SK-N-MC (cell line): ENCODE data around the gene ZNF783.

Experiments used
- EZH2 ChIP-seq: fragments of 200-600 bp; sonication (generic); IDR thresholded peaks from one replicate; pipeline ENCODE4 v1.6.1; 2017; ENCODE audit warnings: antibody characterized with exemption
- POLR2AphosphoS5 ChIP-seq: IDR thresholded peaks from 2 replicates; pipeline ENCODE4 v1.6.1; 2012; ENCODE audit warnings: mild to moderate bottlenecking, low read depth, low read length, borderline replicate concordance

DNA sequence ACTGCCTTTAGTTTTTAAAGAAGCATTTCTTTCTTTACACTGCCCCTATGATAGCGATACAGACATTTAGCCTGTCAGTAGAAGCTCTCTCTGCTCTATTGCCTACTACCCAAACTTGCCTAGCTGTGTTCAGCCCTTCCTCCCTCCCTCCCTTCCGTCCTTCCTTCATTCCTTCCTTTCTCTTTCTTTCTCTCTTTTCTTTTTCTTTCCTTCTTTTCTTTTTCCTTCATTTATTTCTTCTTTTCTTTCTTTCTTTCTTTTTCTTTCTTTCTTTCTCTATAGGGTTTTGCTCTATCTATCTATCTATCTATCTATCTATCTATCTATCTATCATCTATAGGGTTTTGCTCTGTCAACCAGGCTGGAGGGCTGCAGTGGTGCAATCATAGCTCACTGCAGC lies 29.6 kb upstream of the ZNF783 start:
- TF ChIP-seq POLR2AphosphoS5 (no peak), EZH2 (no peak)
